Measurements from ENCODE around the gene RAB40A.
A peak's percentile ranks its signal among the peaks of the same experiment; 100 is the strongest.

The RAB40A gene

DNA sequence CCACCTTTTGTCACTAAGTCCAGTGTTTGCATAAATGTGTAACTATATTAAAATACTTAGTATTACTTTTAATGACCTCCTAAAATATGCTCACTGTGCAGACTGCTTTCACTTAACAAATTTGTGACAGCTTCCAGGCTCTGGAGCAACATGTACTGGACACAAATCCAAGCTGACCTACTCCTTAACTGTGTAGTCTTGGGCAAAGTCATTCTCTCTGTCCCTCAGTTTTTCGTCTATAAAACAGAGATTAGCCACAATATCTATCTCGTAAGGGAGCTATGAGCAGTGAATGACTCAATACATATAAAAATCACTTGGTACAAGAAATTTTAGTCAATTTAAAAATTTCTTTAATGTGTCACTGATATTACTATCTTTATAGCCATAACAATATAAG is 20.4 kb upstream of the RAB40A start:
- H3K27ac ChIP-seq (ENCODE audit: low read depth, low read length) = no peak overlapping the region

GRCh38 chrX:103538728-103539127 is 19.4 kb upstream of the RAB40A start:
- no peaks in the 10 kb centered on the region for H3K27me3 ChIP-seq (ENCODE audit: insufficient read depth, low read length)
- no peaks in the 10 kb centered on the region for H3K9me3 ChIP-seq (ENCODE audit: insufficient read depth, low read depth, low read length)
- no peak overlapping the region for H3K4me3 ChIP-seq (ENCODE audit: low read length)
- no peaks in the 10 kb centered on the region for H3K4me1 ChIP-seq (ENCODE audit: insufficient read depth, low read length)
- no peak overlapping the region for H3K27ac ChIP-seq (ENCODE audit: low read depth, low read length)
- H3K9ac ChIP-seq (ENCODE audit: low read depth, low read length) = no peak overlapping the region
- H3K36me3 ChIP-seq (ENCODE audit: insufficient read depth, low read length) = no peaks in the 10 kb centered on the region

More for the DNA sequence above, 20.4 kb upstream of the RAB40A start:
- Histone ChIP-seq H3K36me3 (ENCODE audit: insufficient read depth, low read length) (no peaks in the 10 kb centered on the region), H3K9ac (ENCODE audit: low read depth, low read length) (no peak overlapping the region), H3K27me3 (ENCODE audit: insufficient read depth, low read length) (no peaks in the 10 kb centered on the region), H3K4me3 (ENCODE audit: low read length) (no peak overlapping the region), H3K9me3 (ENCODE audit: insufficient read depth, low read depth, low read length) (no peaks in the 10 kb centered on the region), H3K4me1 (ENCODE audit: insufficient read depth, low read length) (no peaks in the 10 kb centered on the region)
- 85% methylated on average over 2 of the region's 2 CpGs for WGBS

- H3K36me3 ChIP-seq (ENCODE audit: insufficient read depth, low read length) = no peaks in the 10 kb centered on the region
- no peak overlapping the region for H3K9ac ChIP-seq (ENCODE audit: low read depth, low read length)
- no peak overlapping the region for H3K27ac ChIP-seq (ENCODE audit: low read depth, low read length)
- no peaks in the 10 kb centered on the region for H3K4me1 ChIP-seq (ENCODE audit: insufficient read depth, low read length)
- 89% methylated on average over 2 of the region's 3 CpGs for WGBS
- H3K9me3 ChIP-seq (ENCODE audit: insufficient read depth, low read depth, low read length) = no peaks in the 10 kb centered on the region
- no peaks in the 10 kb centered on the region for H3K27me3 ChIP-seq (ENCODE audit: insufficient read depth, low read length)
- H3K4me3 ChIP-seq (ENCODE audit: low read length) = no peak overlapping the region
These were observed 18.6 kb upstream of the RAB40A start for GRCh38 chrX:103537871-103538387.

DNA sequence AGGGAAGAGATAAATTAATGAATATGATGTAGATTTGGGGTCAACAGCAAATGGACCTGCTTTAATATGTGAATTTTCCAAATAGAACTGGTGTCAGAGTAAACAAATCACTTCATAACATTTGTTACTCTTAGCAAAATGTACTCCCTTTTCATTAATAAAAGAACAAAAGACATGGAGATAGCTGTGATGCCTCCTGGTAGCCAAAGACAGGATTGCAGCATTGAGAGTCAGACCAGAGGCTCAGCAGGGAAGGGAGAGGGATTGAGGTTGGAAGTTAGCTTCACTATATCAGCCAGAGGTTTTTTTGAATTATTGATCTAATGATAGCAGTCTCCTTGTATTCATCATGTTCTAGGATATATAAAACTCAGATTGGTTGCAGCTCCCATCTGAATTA is 17.4 kb upstream of the RAB40A start:
- Histone ChIP-seq H3K9me3 (ENCODE audit: insufficient read depth, low read depth, low read length) (no peaks in the 10 kb centered on the region), H3K9ac (ENCODE audit: low read depth, low read length) (no peak overlapping the region), H3K27me3 (ENCODE audit: insufficient read depth, low read length) (no peaks in the 10 kb centered on the region), H3K27ac (ENCODE audit: low read depth, low read length) (no peak overlapping the region), H3K4me1 (ENCODE audit: insufficient read depth, low read length) (no peaks in the 10 kb centered on the region), H3K4me3 (ENCODE audit: low read length) (no peak overlapping the region), H3K36me3 (ENCODE audit: insufficient read depth, low read length) (no peaks in the 10 kb centered on the region)

- H3K27ac ChIP-seq (ENCODE audit: low read depth, low read length) = no peak overlapping the region
These were observed 16.8 kb upstream of the RAB40A start for GRCh38 chrX:103536071-103536470.

DNA sequence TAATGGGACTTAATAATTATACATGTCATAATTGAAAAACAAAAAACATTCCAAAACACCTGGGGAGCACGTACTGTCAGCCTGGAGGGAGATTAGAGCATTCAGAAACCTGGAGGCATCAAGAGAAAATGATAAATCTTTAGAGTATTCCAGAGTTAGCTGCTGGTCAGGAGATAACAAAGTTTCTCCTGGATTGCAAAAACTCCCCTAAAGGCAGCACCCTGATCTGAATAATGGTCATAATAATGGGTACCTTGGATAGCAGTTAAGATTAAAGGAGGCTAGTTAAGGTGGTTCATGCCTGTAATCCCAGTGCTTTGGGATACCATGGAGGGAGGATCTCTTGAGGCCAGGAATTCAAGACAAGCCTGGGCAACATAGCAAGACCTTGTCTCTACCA is 15.9 kb upstream of the RAB40A start:
- no peaks in the 10 kb centered on the region for H3K4me1 ChIP-seq (ENCODE audit: insufficient read depth, low read length)
- no peak overlapping the region for H3K4me3 ChIP-seq (ENCODE audit: low read length)
- no peaks in the 10 kb centered on the region for H3K27me3 ChIP-seq (ENCODE audit: insufficient read depth, low read length)
- no peak overlapping the region for H3K27ac ChIP-seq (ENCODE audit: low read depth, low read length)
- no peak overlapping the region for H3K9ac ChIP-seq (ENCODE audit: low read depth, low read length)
- no peaks in the 10 kb centered on the region for H3K36me3 ChIP-seq (ENCODE audit: insufficient read depth, low read length)
- no peaks in the 10 kb centered on the region for H3K9me3 ChIP-seq (ENCODE audit: insufficient read depth, low read depth, low read length)
- 88% methylated on average over 1 of the region's 1 CpG for WGBS

More at GRCh38 chrX:103536071-103536470, 16.8 kb upstream of the RAB40A start:
- Histone ChIP-seq H3K9ac (ENCODE audit: low read depth, low read length) (no peak overlapping the region), H3K4me3 (ENCODE audit: low read length) (no peak overlapping the region), H3K27me3 (ENCODE audit: insufficient read depth, low read length) (no peaks in the 10 kb centered on the region), H3K4me1 (ENCODE audit: insufficient read depth, low read length) (no peaks in the 10 kb centered on the region), H3K9me3 (ENCODE audit: insufficient read depth, low read depth, low read length) (no peaks in the 10 kb centered on the region), H3K36me3 (ENCODE audit: insufficient read depth, low read length) (no peaks in the 10 kb centered on the region)

DNA sequence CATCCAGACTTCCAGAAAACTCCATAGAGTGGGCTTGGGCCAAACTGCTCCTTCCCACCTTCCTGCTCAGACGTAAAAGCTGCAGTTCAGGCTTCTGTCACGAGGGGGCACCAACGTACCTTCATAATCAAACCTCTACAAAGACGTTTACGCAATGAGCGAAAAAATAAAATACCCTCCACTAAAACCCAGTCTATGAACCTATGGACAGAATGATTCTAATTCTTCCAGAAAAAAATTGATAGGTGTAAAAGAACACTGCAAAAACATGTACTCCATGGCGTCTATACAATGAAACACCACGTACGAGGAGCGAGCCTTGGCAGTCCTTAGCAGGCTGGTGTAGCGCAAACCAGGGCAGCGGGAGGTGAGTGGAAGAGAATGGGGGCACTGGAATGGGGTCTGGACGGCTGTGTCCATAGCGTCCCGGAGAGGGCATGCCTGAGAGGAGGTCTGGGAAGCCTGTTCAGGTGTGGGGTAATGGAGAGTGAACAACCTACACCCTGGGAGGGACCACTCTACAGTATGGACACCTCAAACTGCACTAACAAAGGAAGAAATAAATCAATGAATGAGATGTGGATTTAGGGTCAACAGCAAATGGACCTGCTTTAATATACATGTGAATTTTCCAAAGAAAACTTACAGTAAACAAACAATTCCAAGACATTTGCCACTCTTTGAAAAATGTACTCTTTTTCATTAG is 14.4 kb upstream of the RAB40A start:
- H3K9ac ChIP-seq (ENCODE audit: low read depth, low read length) = peak overlapping the region; percentile 49; the same call in 1 of the 2 replicates
- no peaks in the 10 kb centered on the region for H3K4me1 ChIP-seq (ENCODE audit: insufficient read depth, low read length)
- WGBS = 7% methylated on average over 14 of the region's 15 CpGs
- peak overlapping the region; percentile 69 for H3K4me3 ChIP-seq (ENCODE audit: low read length)
- no peak overlapping the region for H3K27ac ChIP-seq (ENCODE audit: low read depth, low read length)
- H3K36me3 ChIP-seq (ENCODE audit: insufficient read depth, low read length) = no peaks in the 10 kb centered on the region
- H3K9me3 ChIP-seq (ENCODE audit: insufficient read depth, low read depth, low read length) = no peaks in the 10 kb centered on the region
- no peaks in the 10 kb centered on the region for H3K27me3 ChIP-seq (ENCODE audit: insufficient read depth, low read length)

GRCh38 chrX:103531002-103531401 is 11.7 kb upstream of the RAB40A start:
- no peaks in the 10 kb centered on the region for H3K27me3 ChIP-seq (ENCODE audit: insufficient read depth, low read length)
- H3K36me3 ChIP-seq (ENCODE audit: insufficient read depth, low read length) = no peaks in the 10 kb centered on the region
- H3K4me3 ChIP-seq (ENCODE audit: low read length) = no peak overlapping the region
- 92% methylated on average over 6 of the region's 6 CpGs for WGBS
- H3K9ac ChIP-seq (ENCODE audit: low read depth, low read length) = no peak overlapping the region
- no peak overlapping the region for H3K27ac ChIP-seq (ENCODE audit: low read depth, low read length)
- no peaks in the 10 kb centered on the region for H3K4me1 ChIP-seq (ENCODE audit: insufficient read depth, low read length)
- H3K9me3 ChIP-seq (ENCODE audit: insufficient read depth, low read depth, low read length) = no peaks in the 10 kb centered on the region

GRCh38 chrX:103530545-103530944 is 11.3 kb upstream of the RAB40A start:
- no peak overlapping the region for H3K9ac ChIP-seq (ENCODE audit: low read depth, low read length)
- H3K27me3 ChIP-seq (ENCODE audit: insufficient read depth, low read length) = no peaks in the 10 kb centered on the region
- no peaks in the 10 kb centered on the region for H3K4me1 ChIP-seq (ENCODE audit: insufficient read depth, low read length)
- WGBS = no CpG with 5 or more reads among the region's 1 CpG
- no peaks in the 10 kb centered on the region for H3K9me3 ChIP-seq (ENCODE audit: insufficient read depth, low read depth, low read length)
- H3K27ac ChIP-seq (ENCODE audit: low read depth, low read length) = no peak overlapping the region
- no peaks in the 10 kb centered on the region for H3K36me3 ChIP-seq (ENCODE audit: insufficient read depth, low read length)
- no peak overlapping the region for H3K4me3 ChIP-seq (ENCODE audit: low read length)

DNA sequence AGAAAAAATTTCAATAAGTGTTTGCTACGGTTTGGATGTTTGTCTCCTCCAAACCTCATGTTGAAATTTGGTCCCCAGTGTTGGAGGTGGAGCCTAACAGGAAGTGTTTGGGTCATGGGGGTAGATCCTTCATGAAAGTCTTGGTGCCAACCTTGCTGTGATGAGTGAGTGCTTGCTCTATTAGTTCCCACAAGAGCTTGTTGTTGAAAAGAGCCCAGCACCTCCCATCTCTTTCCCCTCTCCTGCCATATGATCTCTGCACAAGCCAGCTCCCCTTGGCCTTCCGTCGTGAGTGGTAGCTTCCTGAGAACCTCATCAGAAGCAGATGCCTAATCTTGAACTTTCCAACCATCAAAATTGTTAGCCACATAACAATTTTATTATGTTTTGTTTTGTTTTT is 10.3 kb upstream of the RAB40A start:
- Histone ChIP-seq H3K9ac (ENCODE audit: low read depth, low read length) (no peak overlapping the region), H3K4me1 (ENCODE audit: insufficient read depth, low read length) (no peaks in the 10 kb centered on the region), H3K36me3 (ENCODE audit: insufficient read depth, low read length) (no peaks in the 10 kb centered on the region), H3K4me3 (ENCODE audit: low read length) (no peak overlapping the region), H3K9me3 (ENCODE audit: insufficient read depth, low read depth, low read length) (no peaks in the 10 kb centered on the region), H3K27ac (ENCODE audit: low read depth, low read length) (no peak overlapping the region), H3K27me3 (ENCODE audit: insufficient read depth, low read length) (no peaks in the 10 kb centered on the region)
- 93% methylated on average over 3 of the region's 3 CpGs for WGBS

DNA sequence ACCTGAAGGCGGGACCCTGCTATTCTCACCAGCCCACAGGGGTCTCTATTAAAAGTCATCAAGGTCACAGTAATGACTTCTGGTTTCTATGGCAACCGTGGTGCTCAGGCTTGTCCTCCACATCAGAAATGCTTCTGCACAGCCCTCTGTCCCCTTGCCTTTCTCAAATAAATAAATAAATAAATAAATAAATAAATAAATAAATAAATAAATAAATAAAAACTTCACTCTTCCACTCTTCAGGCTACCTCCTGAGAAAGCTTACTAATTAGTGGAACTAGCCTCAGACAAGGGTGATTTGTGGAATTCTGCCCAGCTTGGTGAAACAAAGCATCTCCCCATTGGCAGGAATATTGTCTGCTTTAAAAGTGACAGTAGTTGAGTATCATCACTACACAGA is 5.5 kb upstream of the RAB40A start:
- no peaks in the 10 kb centered on the region for H3K36me3 ChIP-seq (ENCODE audit: insufficient read depth, low read length)
- no peak overlapping the region for H3K9ac ChIP-seq (ENCODE audit: low read depth, low read length)
- no peaks in the 10 kb centered on the region for H3K4me1 ChIP-seq (ENCODE audit: insufficient read depth, low read length)
- no peak overlapping the region for H3K4me3 ChIP-seq (ENCODE audit: low read length)
- no peaks in the 10 kb centered on the region for H3K27me3 ChIP-seq (ENCODE audit: insufficient read depth, low read length)
- H3K9me3 ChIP-seq (ENCODE audit: insufficient read depth, low read depth, low read length) = no peaks in the 10 kb centered on the region
- no peak overlapping the region for H3K27ac ChIP-seq (ENCODE audit: low read depth, low read length)
- 94% methylated on average over 2 of the region's 2 CpGs for WGBS

DNA sequence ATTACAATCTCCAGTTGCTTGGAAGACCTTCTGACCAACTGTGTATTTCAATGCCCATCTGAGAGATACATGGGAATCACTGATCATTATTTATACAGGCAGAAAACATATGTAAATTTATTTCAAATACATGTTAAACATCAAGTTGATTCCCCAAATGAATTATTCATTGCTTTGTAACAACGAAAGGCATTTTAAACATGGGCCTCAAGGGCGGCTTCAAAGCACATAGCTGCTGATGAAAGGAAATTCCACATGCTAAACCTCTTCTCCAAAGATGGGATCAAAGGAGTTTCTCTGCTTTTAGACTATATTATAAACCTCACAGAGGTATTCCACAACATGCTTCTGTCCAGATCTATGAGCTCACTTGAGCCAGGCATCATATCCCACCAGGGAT is 4.3 kb upstream of the RAB40A start:
- WGBS = 94% methylated on average over 2 of the region's 2 CpGs
- no peaks in the 10 kb centered on the region for H3K4me1 ChIP-seq (ENCODE audit: insufficient read depth, low read length)
- no peak overlapping the region for H3K27ac ChIP-seq (ENCODE audit: low read depth, low read length)
- no peaks in the 10 kb centered on the region for H3K27me3 ChIP-seq (ENCODE audit: insufficient read depth, low read length)
- no peaks in the 10 kb centered on the region for H3K9me3 ChIP-seq (ENCODE audit: insufficient read depth, low read depth, low read length)
- no peak overlapping the region for H3K4me3 ChIP-seq (ENCODE audit: low read length)
- H3K9ac ChIP-seq (ENCODE audit: low read depth, low read length) = no peak overlapping the region
- no peaks in the 10 kb centered on the region for H3K36me3 ChIP-seq (ENCODE audit: insufficient read depth, low read length)
